Measurements from ENCODE around the gene HERPUD1. TPM values are rescaled to one million over a fixed set of nuclear protein-coding genes. Genes with fewer than 3 reads are reported as not detected.

The HERPUD1 gene
- total and polyA plus RNA-seq, 2 of the 13 experiments (the other 11 are each of a cell fraction or from before 2014, with no cell fraction given): 96.2 to 323 TPM

DNA sequence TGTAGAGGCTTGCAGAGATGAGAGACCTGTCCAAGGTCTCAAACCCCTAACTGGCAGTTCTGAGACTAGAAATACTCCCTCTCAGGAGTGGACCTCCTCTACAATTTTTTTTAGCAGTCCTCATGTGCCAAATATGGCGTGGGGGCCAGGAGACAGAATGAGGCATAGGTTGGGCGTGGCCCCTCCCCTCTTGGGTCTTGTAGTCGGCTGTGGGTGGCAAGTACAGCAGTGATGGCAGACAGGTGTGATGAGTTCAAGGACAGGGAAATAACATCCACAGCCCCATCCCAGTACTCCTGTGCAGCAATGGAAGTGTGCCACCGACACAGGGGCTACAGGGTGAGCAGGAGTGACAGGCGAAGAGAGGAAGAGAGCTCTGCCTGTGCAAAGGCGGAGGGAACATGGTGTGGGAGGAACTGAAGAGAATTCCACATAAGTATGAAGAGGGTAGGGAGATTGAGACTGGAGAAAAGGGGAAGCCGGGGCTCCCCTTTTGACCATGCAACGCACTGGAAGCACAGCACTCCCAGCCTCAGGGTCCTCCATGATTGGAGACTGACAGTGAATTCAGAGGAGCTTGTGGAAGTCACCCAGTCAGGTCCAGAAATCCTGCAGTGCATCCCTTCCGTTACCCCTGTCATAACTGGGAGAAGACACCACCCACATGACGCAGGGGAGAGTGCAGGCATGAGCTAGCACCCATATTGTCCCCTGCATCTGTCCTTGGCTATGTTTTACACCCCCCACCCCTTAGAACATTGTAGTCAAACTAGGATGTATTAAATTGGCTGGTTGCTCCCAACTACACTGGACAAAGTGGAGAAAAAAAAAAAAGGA lies 15.0 kb downstream of the HERPUD1 start (continued):
- TF ChIP-seq, protein P1, sequence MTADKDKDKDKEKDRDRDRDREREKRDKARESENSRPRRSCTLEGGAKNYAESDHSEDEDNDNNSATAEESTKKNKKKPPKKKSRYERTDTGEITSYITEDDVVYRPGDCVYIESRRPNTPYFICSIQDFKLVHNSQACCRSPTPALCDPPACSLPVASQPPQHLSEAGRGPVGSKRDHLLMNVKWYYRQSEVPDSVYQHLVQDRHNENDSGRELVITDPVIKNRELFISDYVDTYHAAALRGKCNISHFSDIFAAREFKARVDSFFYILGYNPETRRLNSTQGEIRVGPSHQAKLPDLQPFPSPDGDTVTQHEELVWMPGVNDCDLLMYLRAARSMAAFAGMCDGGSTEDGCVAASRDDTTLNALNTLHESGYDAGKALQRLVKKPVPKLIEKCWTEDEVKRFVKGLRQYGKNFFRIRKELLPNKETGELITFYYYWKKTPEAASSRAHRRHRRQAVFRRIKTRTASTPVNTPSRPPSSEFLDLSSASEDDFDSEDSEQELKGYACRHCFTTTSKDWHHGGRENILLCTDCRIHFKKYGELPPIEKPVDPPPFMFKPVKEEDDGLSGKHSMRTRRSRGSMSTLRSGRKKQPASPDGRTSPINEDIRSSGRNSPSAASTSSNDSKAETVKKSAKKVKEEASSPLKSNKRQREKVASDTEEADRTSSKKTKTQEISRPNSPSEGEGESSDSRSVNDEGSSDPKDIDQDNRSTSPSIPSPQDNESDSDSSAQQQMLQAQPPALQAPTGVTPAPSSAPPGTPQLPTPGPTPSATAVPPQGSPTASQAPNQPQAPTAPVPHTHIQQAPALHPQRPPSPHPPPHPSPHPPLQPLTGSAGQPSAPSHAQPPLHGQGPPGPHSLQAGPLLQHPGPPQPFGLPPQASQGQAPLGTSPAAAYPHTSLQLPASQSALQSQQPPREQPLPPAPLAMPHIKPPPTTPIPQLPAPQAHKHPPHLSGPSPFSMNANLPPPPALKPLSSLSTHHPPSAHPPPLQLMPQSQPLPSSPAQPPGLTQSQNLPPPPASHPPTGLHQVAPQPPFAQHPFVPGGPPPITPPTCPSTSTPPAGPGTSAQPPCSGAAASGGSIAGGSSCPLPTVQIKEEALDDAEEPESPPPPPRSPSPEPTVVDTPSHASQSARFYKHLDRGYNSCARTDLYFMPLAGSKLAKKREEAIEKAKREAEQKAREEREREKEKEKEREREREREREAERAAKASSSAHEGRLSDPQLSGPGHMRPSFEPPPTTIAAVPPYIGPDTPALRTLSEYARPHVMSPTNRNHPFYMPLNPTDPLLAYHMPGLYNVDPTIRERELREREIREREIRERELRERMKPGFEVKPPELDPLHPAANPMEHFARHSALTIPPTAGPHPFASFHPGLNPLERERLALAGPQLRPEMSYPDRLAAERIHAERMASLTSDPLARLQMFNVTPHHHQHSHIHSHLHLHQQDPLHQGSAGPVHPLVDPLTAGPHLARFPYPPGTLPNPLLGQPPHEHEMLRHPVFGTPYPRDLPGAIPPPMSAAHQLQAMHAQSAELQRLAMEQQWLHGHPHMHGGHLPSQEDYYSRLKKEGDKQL (CRISPR knock-in tag; IDR thresholded peaks at IDR 0.05; ENCODE audit: low read depth): no peak
- no peak for TF ChIP-seq ZNF841 (CRISPR knock-in tag; IDR thresholded peaks at IDR 0.05; ENCODE audit: borderline replicate concordance)
- no peak for TF ChIP-seq HMG20A (CRISPR knock-in tag; IDR thresholded peaks at IDR 0.05; ENCODE audit: borderline replicate concordance)
- no peak for TF ChIP-seq ZNF761 (CRISPR knock-in tag; conservative IDR thresholded peaks at IDR 0.05)
- TF ChIP-seq PHF5A (CRISPR knock-in tag; IDR thresholded peaks at IDR 0.05; ENCODE audit: low read depth, unreplicated experiment): peak; percentile 12
- TF ChIP-seq ZNF124 (CRISPR knock-in tag; IDR thresholded peaks at IDR 0.05): no peak
- no peak for TF ChIP-seq HMG20B (CRISPR knock-in tag; conservative IDR thresholded peaks at IDR 0.05)
- no peak for TF ChIP-seq SP1 (IDR thresholded peaks at IDR 0.05)
- TF ChIP-seq SP1 (CRISPR knock-in tag; IDR thresholded peaks at IDR 0.05): no peak
- TF ChIP-seq ATF7-NPFF (CRISPR knock-in tag; IDR thresholded peaks at IDR 0.05; ENCODE audit: low read depth): no peak
- TF ChIP-seq TFDP1 (CRISPR knock-in tag; IDR thresholded peaks at IDR 0.05; ENCODE audit: borderline replicate concordance): no peak
- TF ChIP-seq, protein P2, sequence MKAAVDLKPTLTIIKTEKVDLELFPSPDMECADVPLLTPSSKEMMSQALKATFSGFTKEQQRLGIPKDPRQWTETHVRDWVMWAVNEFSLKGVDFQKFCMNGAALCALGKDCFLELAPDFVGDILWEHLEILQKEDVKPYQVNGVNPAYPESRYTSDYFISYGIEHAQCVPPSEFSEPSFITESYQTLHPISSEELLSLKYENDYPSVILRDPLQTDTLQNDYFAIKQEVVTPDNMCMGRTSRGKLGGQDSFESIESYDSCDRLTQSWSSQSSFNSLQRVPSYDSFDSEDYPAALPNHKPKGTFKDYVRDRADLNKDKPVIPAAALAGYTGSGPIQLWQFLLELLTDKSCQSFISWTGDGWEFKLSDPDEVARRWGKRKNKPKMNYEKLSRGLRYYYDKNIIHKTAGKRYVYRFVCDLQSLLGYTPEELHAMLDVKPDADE (CRISPR knock-in tag; IDR thresholded peaks at IDR 0.05): no peak
- TF ChIP-seq, protein P3, sequence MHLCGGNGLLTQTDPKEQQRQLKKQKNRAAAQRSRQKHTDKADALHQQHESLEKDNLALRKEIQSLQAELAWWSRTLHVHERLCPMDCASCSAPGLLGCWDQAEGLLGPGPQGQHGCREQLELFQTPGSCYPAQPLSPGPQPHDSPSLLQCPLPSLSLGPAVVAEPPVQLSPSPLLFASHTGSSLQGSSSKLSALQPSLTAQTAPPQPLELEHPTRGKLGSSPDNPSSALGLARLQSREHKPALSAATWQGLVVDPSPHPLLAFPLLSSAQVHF (CRISPR knock-in tag; IDR thresholded peaks at IDR 0.05): no peak
- TF ChIP-seq ZNF768 (CRISPR knock-in tag; IDR thresholded peaks at IDR 0.05): no peak
- TF ChIP-seq ARNT (IDR thresholded peaks at IDR 0.05): no peak
